Osteoblast (primary cell): ENCODE measurements around the gene ARHGAP31. TPM values are rescaled to one million over a fixed set of nuclear protein-coding genes. Genes with fewer than 3 reads are reported as not detected.
"Not testable (repeated sequence)": the region's sequence is repeated elsewhere in the genome, so short reads cannot be mapped to it uniquely, and the experiment has no call there.

ENCODE experiments used
- DNase-seq: peaks from one replicate; pipeline ENCODE4 v3.0.0; 2011; ENCODE audit warnings: low spot score, mixed read lengths; ENCODE audit not compliant: insufficient read length; ENCODE audit errors: missing footprints
- H2AFZ ChIP-seq: 2 replicates; pipeline ENCODE4 v1.6.0; 2011; ENCODE audit warnings: mild to moderate bottlenecking, low read length
- H3K27ac ChIP-seq: 2 replicates; pipeline ENCODE4 v1.5.1; 2011; ENCODE audit warnings: mild to moderate bottlenecking, low read depth, low read length, moderate library complexity
- H3K27me3 ChIP-seq: 2 replicates; pipeline ENCODE4 v1.6.0; 2012; ENCODE audit warnings: mild to moderate bottlenecking, control low read depth, inconsistent platforms, low read length, moderate library complexity; ENCODE audit not compliant: insufficient read depth
- H3K36me3 ChIP-seq: 2 replicates; pipeline ENCODE4 v1.5.1; 2011; ENCODE audit warnings: mild to moderate bottlenecking, low read length, control low read depth, moderate library complexity; ENCODE audit not compliant: insufficient read depth
- H3K4me1 ChIP-seq: 2 replicates; pipeline ENCODE4 v1.5.1; 2011; ENCODE audit warnings: mild to moderate bottlenecking, low read length, control low read depth, moderate library complexity; ENCODE audit not compliant: insufficient read depth
- H3K4me2 ChIP-seq: 2 replicates; pipeline ENCODE4 v1.6.0; 2011; ENCODE audit warnings: mild to moderate bottlenecking, low read length; ENCODE audit not compliant: insufficient read depth
- H3K4me3 ChIP-seq: fragments of 200-600 bp; sonication (generic); 3 replicates; pipeline ENCODE4 v1.5.1; 2012; ENCODE audit warnings: mild to moderate bottlenecking, low read length, inconsistent platforms; ENCODE audit not compliant: insufficient read depth
- H3K79me2 ChIP-seq: 2 replicates; pipeline ENCODE4 v1.6.0; 2012; ENCODE audit warnings: mild to moderate bottlenecking, low read length, control low read depth, inconsistent platforms; ENCODE audit not compliant: insufficient read depth
- H3K9me3 ChIP-seq: 2 replicates; pipeline ENCODE4 v1.5.1; 2011; ENCODE audit warnings: low read depth, low read length, control low read depth
- H4K20me1 ChIP-seq: 2 replicates; pipeline ENCODE4 v1.6.0; 2012; ENCODE audit warnings: mild to moderate bottlenecking, low read length, control low read depth; ENCODE audit not compliant: insufficient read depth
- CTCF ChIP-seq: IDR thresholded peaks from 2 replicates; pipeline ENCODE4 v1.5.1; 2011; ENCODE audit warnings: mild to moderate bottlenecking, low read depth, low read length, moderate library complexity; ENCODE audit errors: extremely low read depth
- total RNA-seq: library from RNA; depleted of rRNA; stranded (reverse); fragments of >200 nt; gene quantifications from 2 replicates; pipeline ENCODE4 v1.2.3, GENCODE V29; 2012

The ARHGAP31 gene
- total RNA-seq, 1 donor = 56.5 TPM

GRCh38 chr3:119350114-119350513, 55.9 kb downstream of the ARHGAP31 start:
- no peak overlapping the region for H3K27ac ChIP-seq
- H3K4me2 ChIP-seq = peak overlapping the region; percentile 20
- peaks cover 21% of the 10 kb centered on the region for H3K4me1 ChIP-seq
- H2AFZ ChIP-seq = no peak overlapping the region
- H3K27me3 ChIP-seq = no peaks in the 10 kb centered on the region
- peaks cover 26% of the 10 kb centered on the region for H4K20me1 ChIP-seq
- TF ChIP-seq CTCF = no peak
- H3K79me2 ChIP-seq = peaks cover 58% of the 10 kb centered on the region
- no peak for DNase-seq
- peaks cover 2% of the 10 kb centered on the region for H3K36me3 ChIP-seq
- H3K4me3 ChIP-seq = no peak overlapping the region
- no peaks in the 10 kb centered on the region for H3K9me3 ChIP-seq

- Histone ChIP-seq H3K27ac (peak overlapping the region; percentile 73), H4K20me1 (peaks cover 20% of the 10 kb centered on the region), H3K27me3 (no peaks in the 10 kb centered on the region), H2AFZ (no peak overlapping the region), H3K4me2 (no peak overlapping the region), H3K4me3 (no peak overlapping the region), H3K79me2 (peaks cover 51% of the 10 kb centered on the region), H3K36me3 (peaks cover 2% of the 10 kb centered on the region), H3K4me1 (peaks cover 21% of the 10 kb centered on the region), H3K9me3 (no peaks in the 10 kb centered on the region)
- no peak for TF ChIP-seq CTCF
- no peak for DNase-seq
Measured at GRCh38 chr3:119351581-119351980, 57.4 kb downstream of the ARHGAP31 start.

GRCh38 chr3:119352034-119352609, 57.9 kb downstream of the ARHGAP31 start:
- Histone ChIP-seq H2AFZ (no peak overlapping the region), H3K4me2 (no peak overlapping the region), H3K27me3 (no peaks in the 10 kb centered on the region), H3K4me1 (peaks cover 25% of the 10 kb centered on the region), H3K9me3 (no peaks in the 10 kb centered on the region), H3K36me3 (no peaks in the 10 kb centered on the region), H3K27ac (peak overlapping the region; percentile 73), H4K20me1 (peaks cover 18% of the 10 kb centered on the region), H3K79me2 (peaks cover 50% of the 10 kb centered on the region), H3K4me3 (no peak overlapping the region)
- DNase-seq = no peak
- TF ChIP-seq CTCF = no peak

- Histone ChIP-seq H4K20me1 (peaks cover 16% of the 10 kb centered on the region), H3K4me1 (peaks cover 27% of the 10 kb centered on the region), H3K27ac (peak overlapping the region; percentile 73), H3K36me3 (no peaks in the 10 kb centered on the region), H3K79me2 (peaks cover 44% of the 10 kb centered on the region), H3K27me3 (no peaks in the 10 kb centered on the region), H3K9me3 (no peaks in the 10 kb centered on the region), H2AFZ (no peak overlapping the region), H3K4me2 (peak overlapping the region; percentile 0), H3K4me3 (no peak overlapping the region)
- TF ChIP-seq CTCF = peak; percentile 40
- no peak for DNase-seq
Measured at GRCh38 chr3:119352863-119353527, 58.8 kb downstream of the ARHGAP31 start.

- not testable (repeated sequence) for DNase-seq, H2AFZ ChIP-seq, H3K27me3 ChIP-seq, H4K20me1 ChIP-seq, H3K36me3 ChIP-seq, H3K4me3 ChIP-seq, H3K27ac ChIP-seq, H3K4me2 ChIP-seq, H3K9me3 ChIP-seq
- Histone ChIP-seq H3K4me1 (peaks cover 22% of the 10 kb centered on the region), H3K79me2 (peaks cover 49% of the 10 kb centered on the region)
Measured at GRCh38 chr3:119355608-119356007, 61.4 kb downstream of the ARHGAP31 start.
